A549 (cell line): ENCODE results near the gene CDK19. TPM values are rescaled to one million over a fixed set of nuclear protein-coding genes. Genes with fewer than 3 reads are reported as not detected.

ENCODE experiments used
- ATAC-seq, 2 experiments: fragments of 200-7000 bp in 1 of 2; fragments of >200 bp in 1 of 2; cut with Nextera tagmentation in 1 of 2; cut with Tn5 transposase in 1 of 2; 3 replicates each; pipeline versions ENCODE4 v1.8.0 to v1.9.1; 2018 to 2020; ENCODE audit warnings: mild to moderate bottlenecking in 1 of 2, moderate library complexity in 1 of 2
- CTCF ChIA-PET: fragments of 300-600 bp; sonication (Branson Sonifier 250); formaldehyde crosslinking; extraction: SDS; loops from one replicate; lab custom pipeline; 2021; ENCODE audit warnings: antibody characterized with exemption, inconsistent platforms; lab: Yijun Ruan, JAX
- POLR2A ChIA-PET: fragments of 350-600 bp; formaldehyde crosslinking; extraction: SDS; loops from one replicate; lab custom pipeline; 2021; ENCODE audit warnings: antibody characterized with exemption, inconsistent platforms; lab: Yijun Ruan, JAX
- DNase-seq, 2 experiments: peaks; one replicate each; pipeline versions ENCODE4 v3.0.0 to v3.0.0-alpha.2; 2011 to 2016; ENCODE audit warnings: low read depth in 1 of 2, low spot score in 1 of 2
- FAIRE-seq: peaks from 2 replicates; lab custom pipeline; 2011; peaks lifted over from hg19 to GRCh38; lab: Jason Lieb, UNC
- H3K27ac ChIP-seq, 2 experiments: fragments of >200 bp; sonication (Bioruptor Twin); formaldehyde crosslinking; 3 replicates each; pipeline ENCODE4 v1.5.1; 2016 to 2017
- H3K4me1 ChIP-seq: fragments of >200 bp; sonication (Bioruptor Twin); formaldehyde crosslinking; 3 replicates; pipeline ENCODE4 v1.6.1; 2016
- H3K4me2 ChIP-seq: fragments of >200 bp; sonication (Bioruptor Twin); formaldehyde crosslinking; 3 replicates; pipeline ENCODE4 v1.6.1; 2016
- H3K4me3 ChIP-seq: fragments of >200 bp; sonication (Bioruptor Twin); formaldehyde crosslinking; 3 replicates; pipeline ENCODE4 v1.5.1; 2016
- H3K9me3 ChIP-seq: fragments of >200 bp; sonication (Bioruptor Twin); formaldehyde crosslinking; 3 replicates; pipeline ENCODE4 v1.6.1; 2016
- CBX8 ChIP-seq: fragments of 200-600 bp; sonication (generic); IDR thresholded peaks from 2 replicates; pipeline ENCODE4 v1.6.1; 2016
- CHD4 ChIP-seq: fragments of 200-600 bp; sonication (generic); IDR thresholded peaks from 2 replicates; pipeline ENCODE4 v1.6.1; 2016; ENCODE audit warnings: antibody characterized with exemption, mild to moderate bottlenecking, borderline replicate concordance
- EHMT2 ChIP-seq: fragments of 200-600 bp; sonication (generic); IDR thresholded peaks from 2 replicates; pipeline ENCODE4 v1.6.1; 2016; ENCODE audit warnings: antibody characterized with exemption, low read depth, mild to moderate bottlenecking, moderate library complexity
- ELK1 ChIP-seq: fragments of 150-350 bp; IDR thresholded peaks from 2 replicates; pipeline ENCODE4 v1.6.1; 2014; ENCODE audit warnings: low read depth, mild to moderate bottlenecking, low read length
- ESRRA ChIP-seq: fragments of 150-350 bp; IDR thresholded peaks from 2 replicates; pipeline ENCODE4 v1.6.1; 2014; ENCODE audit warnings: mild to moderate bottlenecking, low read length, borderline replicate concordance
- FOSL2 ChIP-seq, 2 experiments: fragments of 450-650 bp in 1 of 2; fragments of >200 bp in 1 of 2; sonication (Bioruptor Twin) in 1 of 2; formaldehyde crosslinking; IDR thresholded peaks; 2 replicates each; pipeline versions ENCODE4 v1.5.0 to v1.6.1; 2016 to 2020; ENCODE audit warnings: mild to moderate bottlenecking in 1 of 2, moderate library complexity in 1 of 2
- GATA3 ChIP-seq: IDR thresholded peaks from 2 replicates; pipeline ENCODE4 v1.6.1; 2012; ENCODE audit warnings: borderline replicate concordance
- HDAC2 ChIP-seq: fragments of 200-600 bp; sonication (generic); IDR thresholded peaks from 2 replicates; pipeline ENCODE4 v1.6.1; 2016
- HEYL ChIP-seq: fragments of 250-450 bp; sonication (Bioruptor Pico); IDR thresholded peaks from 2 replicates; pipeline ENCODE4 v1.8.0; 2021; ENCODE audit warnings: mild to moderate bottlenecking, moderate library complexity
- HOXB5 ChIP-seq: fragments of 250-450 bp; sonication (Bioruptor Pico); IDR thresholded peaks from 2 replicates; pipeline ENCODE4 v1.5.0; 2020; ENCODE audit warnings: mild to moderate bottlenecking, moderate library complexity
- KDM1A ChIP-seq: fragments of 200-600 bp; sonication (generic); IDR thresholded peaks from 2 replicates; pipeline ENCODE4 v1.6.1; 2016; ENCODE audit warnings: low read depth, mild to moderate bottlenecking
- KDM5A ChIP-seq: fragments of 200-600 bp; sonication (generic); IDR thresholded peaks from 2 replicates; pipeline ENCODE4 v1.6.1; 2016; ENCODE audit warnings: antibody characterized with exemption, mild to moderate bottlenecking
- MYC ChIP-seq: IDR thresholded peaks from 2 replicates; pipeline ENCODE4 v1.6.1; 2012; ENCODE audit warnings: mild to moderate bottlenecking, inconsistent platforms, low read length, improper control_type of control experiment, borderline replicate concordance
- NPAS2 ChIP-seq: fragments of 250-450 bp; sonication (Bioruptor Pico); IDR thresholded peaks from 2 replicates; pipeline ENCODE4 v1.8.0; 2022; ENCODE audit warnings: mild to moderate bottlenecking, moderate library complexity, borderline replicate concordance
- PBX3 ChIP-seq: IDR thresholded peaks from 2 replicates; pipeline ENCODE4 v1.6.1; 2012
- PHF8 ChIP-seq: fragments of 200-600 bp; sonication (generic); IDR thresholded peaks from 2 replicates; pipeline ENCODE4 v1.6.1; 2016; ENCODE audit warnings: low read depth, mild to moderate bottlenecking, antibody characterized with exemption, moderate library complexity, borderline replicate concordance
- POLR2A ChIP-seq: IDR thresholded peaks from 2 replicates; pipeline ENCODE4 v1.6.1; 2012; ENCODE audit warnings: mild to moderate bottlenecking, low read length
- RARB ChIP-seq: fragments of 250-450 bp; sonication (Bioruptor Pico); IDR thresholded peaks from 2 replicates; pipeline ENCODE4 v1.8.0; 2021; ENCODE audit warnings: mild to moderate bottlenecking, moderate library complexity
- RCOR1 ChIP-seq: fragments of 150-350 bp; IDR thresholded peaks from 2 replicates; pipeline ENCODE4 v1.6.1; 2014; ENCODE audit warnings: antibody characterized with exemption, low read length, low read depth
- RNF2 ChIP-seq: fragments of 200-600 bp; sonication (generic); IDR thresholded peaks from 2 replicates; pipeline ENCODE4 v1.6.1; 2016; ENCODE audit warnings: low read depth, mild to moderate bottlenecking, antibody characterized with exemption, moderate library complexity, borderline replicate concordance
- TP53 ChIP-seq: fragments of 250-450 bp; sonication (Bioruptor Pico); IDR thresholded peaks from 2 replicates; pipeline ENCODE4 v1.5.0; 2021; ENCODE audit warnings: mild to moderate bottlenecking, moderate library complexity
- WGBS: methylation state at CpG from one replicate; pipeline ENCODE4 v1.1.6; 2017; ENCODE audit errors: missing lambda C conversion rate; 5-methylcytosine and 5-hydroxymethylcytosine counted together
- polyA plus RNA-seq, 4 experiments: library from polyadenylated mRNA; depleted of rRNA in 3 of 4; stranded (reverse); fragments of >200 nt; fragmentation: RNase III in 1 of 4; extraction: RNeasy Plus Mini Kit Qiagen cat#74134 plus additional on column Dnase treatment in 1 of 4; gene quantifications; 2 replicates in 3 of 4; 3 replicates in 1 of 4; pipeline ENCODE4 v1.2.3, GENCODE V29; 2011 to 2017
- TF ChIP-seq, protein P1 (sequence below): fragments of 200-600 bp; sonication (generic); IDR thresholded peaks from 2 replicates; pipeline ENCODE4 v1.6.1; 2016; ENCODE audit warnings: antibody characterized with exemption, mild to moderate bottlenecking, moderate library complexity
- TF ChIP-seq, protein P2 (sequence below): fragments of 450-650 bp; IDR thresholded peaks from 2 replicates; pipeline ENCODE4 v1.6.1; 2014; ENCODE audit warnings: antibody characterized with exemption

The CDK19 gene
- polyA plus RNA-seq, 2 of the 4 experiments (the other 2 are of a cell fraction): 7.1 to 18.6 TPM

DNA sequence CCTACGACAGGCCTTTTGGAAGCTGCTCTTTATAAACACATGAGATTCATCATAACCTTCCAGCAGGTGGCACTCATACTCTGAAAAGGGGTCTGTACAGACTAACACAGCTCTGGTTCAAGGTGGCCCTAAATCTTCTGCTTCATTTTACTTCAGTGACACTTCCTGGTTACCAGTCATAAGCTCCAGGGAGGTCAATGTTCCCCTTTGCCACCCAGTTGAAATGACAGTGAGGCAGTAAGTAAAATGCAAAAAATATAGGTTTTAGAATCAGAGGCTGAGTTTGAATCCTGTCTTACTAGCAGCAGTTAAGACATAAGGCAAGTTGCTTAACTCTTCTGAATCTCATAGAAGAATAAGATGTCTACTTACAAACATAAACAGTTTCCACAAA lies 132.8 kb downstream of the CDK19 start (continued):
- TF ChIP-seq, protein P1, sequence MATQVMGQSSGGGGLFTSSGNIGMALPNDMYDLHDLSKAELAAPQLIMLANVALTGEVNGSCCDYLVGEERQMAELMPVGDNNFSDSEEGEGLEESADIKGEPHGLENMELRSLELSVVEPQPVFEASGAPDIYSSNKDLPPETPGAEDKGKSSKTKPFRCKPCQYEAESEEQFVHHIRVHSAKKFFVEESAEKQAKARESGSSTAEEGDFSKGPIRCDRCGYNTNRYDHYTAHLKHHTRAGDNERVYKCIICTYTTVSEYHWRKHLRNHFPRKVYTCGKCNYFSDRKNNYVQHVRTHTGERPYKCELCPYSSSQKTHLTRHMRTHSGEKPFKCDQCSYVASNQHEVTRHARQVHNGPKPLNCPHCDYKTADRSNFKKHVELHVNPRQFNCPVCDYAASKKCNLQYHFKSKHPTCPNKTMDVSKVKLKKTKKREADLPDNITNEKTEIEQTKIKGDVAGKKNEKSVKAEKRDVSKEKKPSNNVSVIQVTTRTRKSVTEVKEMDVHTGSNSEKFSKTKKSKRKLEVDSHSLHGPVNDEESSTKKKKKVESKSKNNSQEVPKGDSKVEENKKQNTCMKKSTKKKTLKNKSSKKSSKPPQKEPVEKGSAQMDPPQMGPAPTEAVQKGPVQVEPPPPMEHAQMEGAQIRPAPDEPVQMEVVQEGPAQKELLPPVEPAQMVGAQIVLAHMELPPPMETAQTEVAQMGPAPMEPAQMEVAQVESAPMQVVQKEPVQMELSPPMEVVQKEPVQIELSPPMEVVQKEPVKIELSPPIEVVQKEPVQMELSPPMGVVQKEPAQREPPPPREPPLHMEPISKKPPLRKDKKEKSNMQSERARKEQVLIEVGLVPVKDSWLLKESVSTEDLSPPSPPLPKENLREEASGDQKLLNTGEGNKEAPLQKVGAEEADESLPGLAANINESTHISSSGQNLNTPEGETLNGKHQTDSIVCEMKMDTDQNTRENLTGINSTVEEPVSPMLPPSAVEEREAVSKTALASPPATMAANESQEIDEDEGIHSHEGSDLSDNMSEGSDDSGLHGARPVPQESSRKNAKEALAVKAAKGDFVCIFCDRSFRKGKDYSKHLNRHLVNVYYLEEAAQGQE: no peak

DNA sequence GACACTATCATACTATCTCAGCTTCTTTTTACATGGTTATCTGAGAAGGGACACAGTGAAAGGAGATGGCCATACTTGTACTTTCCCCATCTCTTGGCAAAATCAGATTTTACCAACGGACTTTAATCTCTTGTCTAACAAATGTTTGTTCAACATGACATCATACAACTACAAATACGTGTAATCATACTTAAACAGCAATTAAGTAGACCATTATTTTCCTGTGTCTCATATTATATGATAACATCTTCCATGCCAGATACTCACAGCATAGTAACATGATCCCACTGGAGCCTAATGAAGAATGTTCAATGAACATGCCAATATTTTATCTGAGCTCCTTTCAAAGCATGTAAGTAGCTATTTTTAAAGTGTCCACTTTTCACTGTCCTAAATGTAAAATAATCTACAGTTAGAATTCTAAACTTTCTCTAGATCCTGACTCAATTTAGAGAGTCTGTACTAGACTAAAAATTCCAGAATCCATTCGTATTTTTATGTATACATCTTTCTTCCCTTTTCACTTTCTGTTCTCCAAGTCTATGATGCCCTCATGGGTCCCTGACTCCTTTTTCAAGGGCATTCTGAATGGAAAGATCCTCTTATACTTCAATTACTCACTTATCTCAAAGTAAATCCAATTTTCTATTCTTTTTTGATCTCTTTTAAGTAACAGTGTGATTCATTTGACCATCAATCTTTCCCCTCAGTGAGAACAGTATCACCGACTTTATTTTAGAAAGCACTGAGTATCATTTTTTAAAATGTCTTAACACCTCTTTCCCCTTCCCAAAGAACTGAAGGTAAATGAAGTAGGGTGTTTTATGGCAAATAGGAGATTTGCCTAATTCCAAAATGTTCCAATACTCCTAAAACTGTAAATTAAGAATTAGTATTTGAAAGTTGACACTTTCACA lies 133.5 kb downstream of the CDK19 start:
- ATAC-seq (peak in 1 of 2 experiments; percentile 44; a peak in 3 of 6 replicates), FAIRE-seq (no peak), DNase-seq (no peak)
- Histone ChIP-seq H3K9me3 (no peaks in the 10 kb centered on the region), H3K27ac (peak overlapping the region; percentile 7 to 60; a peak in 3 of 6 replicates), H3K4me3 (no peak overlapping the region), H3K4me2 (peak overlapping the region; percentile 69), H3K4me1 (peaks cover 20% of the 10 kb centered on the region)
- POLR2A ChIA-PET: interaction anchor here (0.7 to 1.4 kb wide), 4 partner anchors 134 to 194 kb away, joined by 3 to 17 read pairs (median 10); partner anchors contain the start of genes AMD1 and CDK19
- CTCF ChIA-PET: interaction anchor here (0.6 to 3.5 kb wide), 35 partner anchors 9 to 504 kb away, joined by 3 to 23 read pairs (median 3); partner anchors contain the start of genes AMD1, GTF3C6 and RPF2
- WGBS: 20% methylated on average over 4 of the region's 4 CpGs
- TF ChIP-seq CBX8: no peak
- TF ChIP-seq, all 56 proteins: peak for 0

DNA sequence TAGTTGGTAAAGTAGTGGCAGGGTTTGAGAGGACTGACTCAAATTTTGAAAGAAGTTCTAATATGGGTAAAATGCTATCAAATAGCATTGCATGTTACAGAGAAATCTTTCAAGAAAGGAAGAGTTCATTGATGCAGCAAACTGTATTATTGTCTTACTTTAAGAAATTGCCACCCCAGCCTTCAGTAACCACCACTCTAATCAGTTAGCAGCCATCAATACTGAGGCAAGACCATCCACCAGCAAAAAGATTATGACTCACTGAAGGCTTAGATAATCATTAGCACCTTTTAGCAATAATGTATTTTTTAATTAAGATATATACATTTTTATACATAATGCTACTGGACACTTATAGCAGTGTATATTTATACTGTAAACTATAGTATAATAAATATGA lies 138.9 kb downstream of the CDK19 start:
- Histone ChIP-seq H3K4me1 (peaks cover 7% of the 10 kb centered on the region), H3K27ac (no peak overlapping the region), H3K4me2 (no peak overlapping the region), H3K4me3 (no peak overlapping the region), H3K9me3 (no peaks in the 10 kb centered on the region)
- TF ChIP-seq EHMT2: no peak
- no peak for TF ChIP-seq RCOR1
- TF ChIP-seq PBX3: no peak
- no peak for TF ChIP-seq NPAS2
- TF ChIP-seq KDM5A: no peak
- no peak for TF ChIP-seq RARB (CRISPR knock-in tag)
- no peak for TF ChIP-seq FOSL2 (IDR thresholded peaks at IDR 0.05)
- TF ChIP-seq FOSL2 (CRISPR knock-in tag; IDR thresholded peaks at IDR 0.05): no peak
- TF ChIP-seq PHF8: no peak
- no peak for ATAC-seq
- POLR2A ChIA-PET: no interaction called here
- FAIRE-seq: no peak
- DNase-seq: no peak
- CTCF ChIA-PET: no interaction called here

DNA sequence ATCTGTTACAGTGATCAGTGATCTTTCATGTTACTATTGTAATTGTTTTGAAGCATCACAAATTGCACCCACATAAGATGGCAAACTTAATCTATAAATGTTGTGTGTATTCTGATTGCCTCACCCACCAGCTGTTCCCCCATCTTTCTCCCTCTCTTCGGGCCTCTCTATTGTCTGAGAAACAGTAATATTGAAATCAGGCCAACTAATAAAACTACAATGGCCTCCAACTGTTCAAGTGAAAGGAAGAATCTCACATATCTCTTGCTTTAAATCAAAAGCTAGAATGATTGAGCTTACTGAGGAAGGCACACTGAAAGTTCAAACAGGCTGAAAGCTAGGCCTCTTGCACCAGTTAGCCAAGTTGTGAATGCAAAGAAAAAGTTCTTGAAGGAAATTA lies 141.2 kb downstream of the CDK19 start:
- WGBS: 38% methylated on average over 1 of the region's 1 CpG
- no peak for DNase-seq
- Histone ChIP-seq H3K27ac (no peak overlapping the region), H3K9me3 (no peaks in the 10 kb centered on the region), H3K4me2 (no peak overlapping the region), H3K4me1 (0 out of 3 replicates have a peak, but pooled peaks cover 3% of the 10 kb centered on the region), H3K4me3 (no peak overlapping the region)
- POLR2A ChIA-PET: no interaction called here
- CTCF ChIA-PET: interaction anchor here (0.7 kb wide), 1 partner anchor 141 kb away, joined by 3 read pairs; no protein-coding TSS in a partner anchor
- no peak for FAIRE-seq
- no peak for ATAC-seq
- TF ChIP-seq, protein P2, sequence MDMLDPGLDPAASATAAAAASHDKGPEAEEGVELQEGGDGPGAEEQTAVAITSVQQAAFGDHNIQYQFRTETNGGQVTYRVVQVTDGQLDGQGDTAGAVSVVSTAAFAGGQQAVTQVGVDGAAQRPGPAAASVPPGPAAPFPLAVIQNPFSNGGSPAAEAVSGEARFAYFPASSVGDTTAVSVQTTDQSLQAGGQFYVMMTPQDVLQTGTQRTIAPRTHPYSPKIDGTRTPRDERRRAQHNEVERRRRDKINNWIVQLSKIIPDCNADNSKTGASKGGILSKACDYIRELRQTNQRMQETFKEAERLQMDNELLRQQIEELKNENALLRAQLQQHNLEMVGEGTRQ: no peak
- TF ChIP-seq GATA3 (no peak), ESRRA (no peak), ELK1 (no peak), KDM1A (no peak), POLR2A (no peak), TP53 (CRISPR knock-in tag) (no peak), PHF8 (no peak), CBX8 (no peak), HDAC2 (no peak), EHMT2 (no peak), MYC (no peak), HOXB5 (CRISPR knock-in tag) (no peak), CHD4 (no peak), RNF2 (no peak), HEYL (CRISPR knock-in tag) (no peak)
